Activated naive CD8-positive, alpha-beta T cell treated with anti-CD3 and anti-CD28 coated beads, Interleukin-2, amount 50 U/mL, for 24 hours (primary cell): ENCODE results near the gene CEP19.

ENCODE experiments used
- ATAC-seq: fragments of 150-1000 bp; cut with Tn5 transposase; one replicate; pipeline ENCODE4 v1.10.0; 2021
- DNase-seq: peaks from one replicate; pipeline ENCODE4 v3.0.0; 2021
- H3K27ac Mint-ChIP-seq: one replicate; pipeline ENCODE4 v1.8.0; 2021; ENCODE audit warnings: mild to moderate bottlenecking, mixed read lengths
- H3K27me3 Mint-ChIP-seq: one replicate; pipeline ENCODE4 v1.8.0; 2021; ENCODE audit warnings: mixed read lengths
- H3K36me3 Mint-ChIP-seq: one replicate; pipeline ENCODE4 v1.8.0; 2021; ENCODE audit warnings: low read depth, mixed read lengths
- H3K4me1 Mint-ChIP-seq: one replicate; pipeline ENCODE4 v1.8.0; 2021; ENCODE audit warnings: mixed read lengths
- H3K4me3 Mint-ChIP-seq: one replicate; pipeline ENCODE4 v1.8.0; 2021; ENCODE audit warnings: mild to moderate bottlenecking, moderate library complexity, mixed read lengths
- H3K9me3 Mint-ChIP-seq: one replicate; pipeline ENCODE4 v1.8.0; 2021; ENCODE audit warnings: mixed read lengths

CEP19 gene

GRCh38 chr3:196662033-196662432, 50.0 kb downstream of the CEP19 start:
- Mint-ChIP-seq H3K36me3 (peaks cover 14% of the 10 kb centered on the region), H3K4me3 (no peak overlapping the region), H3K4me1 (no peaks in the 10 kb centered on the region), H3K9me3 (no peaks in the 10 kb centered on the region), H3K27me3 (no peaks in the 10 kb centered on the region), H3K27ac (no peak overlapping the region)
- no peak for DNase-seq
- ATAC-seq, result no peak

DNA sequence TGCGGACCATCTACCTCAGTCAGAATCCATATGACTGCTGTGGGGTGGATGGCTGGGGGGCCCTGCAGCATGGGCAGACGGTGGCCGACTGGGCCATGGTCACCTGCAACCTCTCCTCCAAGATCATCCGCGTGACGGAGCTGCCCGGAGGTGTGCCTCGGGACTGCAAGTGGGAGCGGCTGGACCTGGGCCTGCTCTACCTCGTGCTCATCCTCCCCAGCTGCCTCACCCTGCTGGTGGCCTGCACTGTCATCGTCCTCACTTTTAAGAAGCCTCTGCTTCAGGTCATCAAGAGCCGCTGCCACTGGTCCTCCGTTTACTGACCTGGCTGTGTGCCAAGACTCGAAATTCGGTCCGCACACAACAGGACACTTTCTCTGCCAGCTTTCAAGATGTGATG, 50.6 kb downstream of the CEP19 start:
- no peak for ATAC-seq
- DNase-seq, result no peak
- Mint-ChIP-seq H3K27ac (no peak overlapping the region), H3K27me3 (no peaks in the 10 kb centered on the region), H3K9me3 (no peaks in the 10 kb centered on the region), H3K4me3 (no peak overlapping the region), H3K4me1 (no peaks in the 10 kb centered on the region), H3K36me3 (peaks cover 16% of the 10 kb centered on the region)

- no peak overlapping the region for H3K27ac Mint-ChIP-seq
- H3K4me1 Mint-ChIP-seq, result no peaks in the 10 kb centered on the region
- no peaks in the 10 kb centered on the region for H3K9me3 Mint-ChIP-seq
- DNase-seq, result no peak
- no peak for ATAC-seq
- no peak overlapping the region for H3K4me3 Mint-ChIP-seq
- peaks cover 19% of the 10 kb centered on the region for H3K36me3 Mint-ChIP-seq
- no peaks in the 10 kb centered on the region for H3K27me3 Mint-ChIP-seq
Measured at GRCh38 chr3:196660381-196661166, 51.5 kb downstream of the CEP19 start.

GRCh38 chr3:196659901-196660351, 52.1 kb downstream of the CEP19 start:
- Mint-ChIP-seq H3K9me3 (no peaks in the 10 kb centered on the region), H3K27me3 (no peaks in the 10 kb centered on the region), H3K4me1 (no peaks in the 10 kb centered on the region), H3K4me3 (no peak overlapping the region), H3K36me3 (peaks cover 23% of the 10 kb centered on the region), H3K27ac (no peak overlapping the region)
- DNase-seq (no peak), ATAC-seq (no peak)
